UCSD-AML1 (cell line): ENCODE results near the gene PLCL1.
"Not testable (repeated sequence)": the region's sequence is repeated elsewhere in the genome, so short reads cannot be mapped to it uniquely, and the experiment has no call there.

Experiments
- DNase-seq: peaks from one replicate; lab custom pipeline; 2025; ENCODE audit not compliant: unreplicated experiment; lab: John Stamatoyannopoulos, UW

PLCL1 gene

DNA sequence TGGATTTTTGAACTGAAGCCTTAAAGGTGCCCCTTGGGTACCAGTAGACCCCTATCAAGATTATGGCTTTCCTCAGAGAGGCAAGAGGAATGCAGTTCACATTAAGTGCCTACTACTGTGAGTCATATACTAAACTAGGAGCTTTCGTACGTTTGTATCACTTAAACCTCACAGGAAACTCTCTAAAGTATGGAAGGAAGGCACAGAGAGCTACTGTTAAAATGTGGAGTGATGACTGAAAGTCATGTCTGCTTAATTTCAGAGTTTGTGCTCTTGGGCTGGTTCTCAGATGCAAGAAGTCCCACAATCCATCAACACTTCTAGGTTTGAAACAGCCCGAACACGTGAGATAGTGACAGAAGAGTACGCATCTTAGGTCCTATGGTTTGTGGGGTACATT is 4.7 kb downstream of the PLCL1 start:
- DNase-seq = no peak

GRCh38 chr2:197810016-197810415 is 5.6 kb downstream of the PLCL1 start:
- no peak for DNase-seq

GRCh38 chr2:197810491-197810890 is 6.1 kb downstream of the PLCL1 start:
- no peak for DNase-seq

DNA sequence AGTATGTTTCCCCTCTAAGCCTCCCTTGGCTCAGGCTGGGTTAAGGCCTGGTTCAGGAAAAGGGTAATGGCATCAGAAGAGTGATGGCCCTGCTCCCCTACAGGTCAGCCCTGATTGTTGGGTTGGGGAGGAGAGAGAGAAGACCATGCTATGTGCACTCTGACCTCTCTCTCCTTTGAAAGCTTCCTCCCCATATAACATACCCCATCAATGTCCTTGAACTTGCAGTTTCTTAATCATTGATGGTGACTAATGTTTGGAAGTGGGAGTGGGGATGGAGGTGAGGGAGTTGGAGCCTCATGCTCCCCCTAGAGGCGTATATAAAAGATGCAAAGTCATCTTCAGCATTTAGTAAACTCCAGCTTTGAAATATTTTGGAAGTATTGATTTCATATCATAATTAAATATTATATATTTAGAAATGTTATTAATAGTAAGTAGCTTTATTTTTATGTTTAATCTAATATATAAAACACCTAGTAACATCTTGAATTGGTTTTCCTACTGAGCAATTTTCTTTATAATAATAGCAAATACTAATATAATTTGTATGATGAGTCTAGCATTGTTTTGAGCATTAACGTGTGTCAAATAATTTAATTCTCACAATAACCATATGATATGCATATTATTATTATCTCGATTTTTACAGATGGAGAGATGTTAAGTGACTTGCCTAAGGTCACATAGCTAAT is 8.8 kb downstream of the PLCL1 start:
- no peak for DNase-seq

GRCh38 chr2:197814526-197814925 is 10.1 kb downstream of the PLCL1 start:
- DNase-seq = no peak

- no peak for DNase-seq
Observed at GRCh38 chr2:197821550-197822289, 17.3 kb downstream of the PLCL1 start.

DNA sequence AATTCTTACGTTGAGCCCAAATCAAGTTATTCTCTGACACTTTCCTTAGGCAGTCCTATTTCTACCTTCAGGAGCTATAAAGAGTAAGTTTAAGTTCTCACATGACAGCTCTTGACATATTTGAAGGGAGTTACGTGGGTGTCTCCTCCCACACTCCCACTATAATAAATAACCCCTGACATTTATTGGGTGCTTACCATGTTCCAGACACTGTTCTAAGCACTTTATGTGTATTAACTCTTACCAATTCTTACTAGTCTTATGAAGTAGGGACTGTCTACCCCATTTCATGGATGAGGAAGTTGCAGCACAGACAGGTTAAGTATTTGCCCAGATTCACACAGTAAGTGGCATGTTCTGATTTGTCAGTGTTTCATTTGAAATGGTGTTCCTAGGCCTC is 17.9 kb downstream of the PLCL1 start:
- no peak for DNase-seq

DNA sequence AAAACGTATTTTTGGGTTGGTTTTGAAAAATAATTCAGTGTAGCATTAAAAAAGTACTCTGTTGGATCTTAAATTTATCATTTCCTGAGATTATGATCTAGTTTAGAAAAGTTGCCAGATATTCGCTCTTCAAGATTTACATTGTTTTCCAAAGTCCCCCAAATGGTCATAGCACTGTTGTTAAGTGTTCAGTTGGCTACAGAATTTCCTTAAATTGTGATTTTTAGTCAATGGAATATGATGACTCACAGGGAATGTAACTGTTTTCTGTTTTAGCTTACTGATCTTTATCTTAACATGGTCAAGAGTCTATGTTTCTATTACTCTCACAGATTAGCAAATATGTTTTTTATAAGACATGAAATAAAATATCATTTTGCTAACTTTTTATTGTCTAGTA is 23.2 kb downstream of the PLCL1 start:
- no peak for DNase-seq

DNA sequence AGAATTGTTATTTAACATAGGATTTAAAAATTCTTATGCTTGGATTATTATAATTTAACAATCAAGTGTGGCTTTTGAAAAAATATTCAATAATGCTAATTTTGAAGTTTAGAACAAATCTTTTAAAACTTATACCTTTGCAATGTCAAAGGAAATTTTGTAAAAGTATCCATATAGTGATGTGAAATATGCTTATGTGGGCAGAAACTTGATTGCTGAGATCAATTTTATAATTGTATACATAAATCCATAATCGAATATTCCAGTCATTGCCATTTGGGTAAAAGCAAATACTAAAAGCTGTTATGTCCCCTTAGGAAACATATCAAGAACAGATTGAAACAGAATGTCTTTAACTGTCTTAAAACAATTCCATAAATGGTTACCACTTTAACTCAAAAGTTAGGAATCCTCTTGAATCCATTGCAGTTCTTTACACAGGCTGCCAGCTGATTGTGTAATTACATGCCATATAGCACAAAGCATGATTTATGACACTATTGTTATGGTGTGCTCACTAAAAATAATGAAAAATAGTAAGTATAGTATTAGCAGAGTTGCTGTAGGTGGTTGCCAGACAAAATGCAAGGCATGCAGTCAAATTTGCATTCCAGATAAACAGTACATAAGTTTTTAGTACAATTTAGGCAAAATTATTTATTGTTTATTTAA is 24.2 kb downstream of the PLCL1 start:
- no peak for DNase-seq

GRCh38 chr2:197834771-197835170 is 30.4 kb downstream of the PLCL1 start:
- DNase-seq = not testable (repeated sequence)

DNA sequence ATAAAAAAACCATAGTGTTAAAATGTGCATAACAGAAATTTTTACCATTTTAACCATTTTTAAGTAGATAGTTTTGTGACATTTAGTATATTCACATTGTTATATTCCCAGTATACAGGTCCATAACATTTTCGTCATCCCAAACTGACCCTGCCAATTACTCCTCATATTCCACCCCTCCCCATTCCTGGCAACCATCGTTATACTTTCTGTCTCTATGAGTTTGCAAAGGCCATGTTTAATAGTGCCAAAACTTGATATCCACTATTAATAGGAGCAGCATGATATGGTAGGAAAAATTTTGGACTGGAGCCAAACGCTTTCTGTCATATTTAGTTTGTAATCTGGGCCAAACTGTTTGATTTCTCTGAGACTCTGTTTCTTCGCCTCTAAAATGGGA is 30.9 kb downstream of the PLCL1 start:
- DNase-seq = no peak

GRCh38 chr2:197838036-197838435 is 33.6 kb downstream of the PLCL1 start:
- no peak for DNase-seq

DNA sequence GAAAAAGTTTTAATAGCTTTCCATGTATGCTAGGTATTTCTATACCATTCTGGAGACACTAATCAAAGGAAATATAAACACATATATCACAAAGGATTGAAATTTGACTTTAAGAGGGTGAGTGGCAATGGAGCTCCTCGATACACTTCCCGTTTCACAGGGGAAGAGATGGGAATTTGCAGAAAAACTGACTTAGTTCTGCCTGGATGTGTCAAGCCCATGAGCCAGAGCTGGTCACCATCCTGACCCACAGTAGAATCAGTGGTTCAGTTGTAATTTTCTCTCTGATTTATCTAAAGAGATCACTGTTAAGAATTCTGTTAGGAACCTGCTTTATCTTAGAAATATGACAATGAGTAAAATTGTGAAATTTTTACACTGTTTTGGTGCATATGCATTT is 34.2 kb downstream of the PLCL1 start:
- no peak for DNase-seq

GRCh38 chr2:197839327-197839726 is 34.9 kb downstream of the PLCL1 start:
- no peak for DNase-seq

- no peak for DNase-seq
Observed at GRCh38 chr2:197839856-197840255, 35.5 kb downstream of the PLCL1 start.

GRCh38 chr2:197846128-197846527 is 41.7 kb downstream of the PLCL1 start:
- no peak for DNase-seq

GRCh38 chr2:197846777-197847176 is 42.4 kb downstream of the PLCL1 start:
- DNase-seq = no peak

DNA sequence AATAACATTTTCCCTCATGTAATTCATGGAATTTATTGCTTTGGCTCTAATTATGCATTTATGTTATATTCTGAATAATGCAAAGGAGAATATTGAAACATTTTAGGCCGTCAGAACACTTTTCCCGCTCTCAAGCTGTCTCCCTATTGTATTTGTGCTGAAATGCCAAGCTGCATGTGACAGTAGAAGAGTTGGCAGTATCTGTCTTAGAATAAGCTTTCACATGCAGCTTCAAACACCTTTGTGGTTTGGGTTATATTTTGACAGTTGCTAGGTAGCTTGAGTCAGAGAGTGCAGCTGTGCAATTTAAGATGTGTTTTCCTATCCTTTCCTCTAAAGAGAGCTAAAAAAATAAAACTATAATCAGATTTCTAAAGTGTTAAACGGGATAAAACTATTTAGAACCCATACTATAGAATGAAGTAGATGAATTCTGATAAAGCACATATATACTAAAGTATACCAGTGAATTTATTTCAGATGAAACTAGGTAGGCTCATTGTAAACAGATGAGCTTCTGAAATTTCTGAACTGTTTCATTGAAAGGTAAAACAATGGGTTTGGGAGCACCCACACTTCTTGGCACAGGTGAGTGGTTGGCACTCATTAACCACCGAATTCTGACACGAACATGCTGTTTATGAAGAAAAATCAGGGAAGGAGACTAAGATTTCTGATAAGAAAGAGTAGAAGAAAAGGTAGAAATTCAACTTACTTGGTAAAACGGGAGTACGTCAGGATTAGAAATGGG is 43.4 kb downstream of the PLCL1 start:
- no peak for DNase-seq

GRCh38 chr2:197848602-197849001 is 44.2 kb downstream of the PLCL1 start:
- DNase-seq = no peak

GRCh38 chr2:197850882-197851450 is 46.6 kb downstream of the PLCL1 start:
- no peak for DNase-seq

- DNase-seq = no peak
Observed at GRCh38 chr2:197851451-197851850, 47.1 kb downstream of the PLCL1 start.
